ENCODE data around the gene ETNK1. TPM values are rescaled to one million over a fixed set of nuclear protein-coding genes. Genes with fewer than 3 reads are reported as not detected.
"Not testable (repeated sequence)": the region's sequence is repeated elsewhere in the genome, so short reads cannot be mapped to it uniquely, and the experiment has no call there.

Gene ETNK1
- total and polyA plus RNA-seq, 2 donors (not counting 1 experiment from before 2014, with no cell fraction given): 19.0 to 56.1 TPM

GRCh38 chr12:22692964-22693555 is 68.1 kb downstream of the ETNK1 start:
- Histone ChIP-seq H3K4me1 (ENCODE audit: control insufficient read depth, extremely low read depth, insufficient read depth, low read length) (no peaks in the 10 kb centered on the region), H3K27ac (ENCODE audit: insufficient read depth, low read length) (no peak overlapping the region), H3K9ac (ENCODE audit: insufficient read depth, low read length) (no peak overlapping the region), H4K20me1 (ENCODE audit: control insufficient read depth, extremely low read depth, insufficient read depth, low read length) (no peaks in the 10 kb centered on the region), H3K9me3 (ENCODE audit: control insufficient read depth, insufficient read depth, low read depth, low read length) (no peaks in the 10 kb centered on the region), H2AFZ (ENCODE audit: low read length) (no peak overlapping the region), H3K36me3 (ENCODE audit: control insufficient read depth, insufficient read depth, low read length) (no peaks in the 10 kb centered on the region), H3K4me2 (ENCODE audit: extremely low read depth, insufficient read depth, low read length) (no peak overlapping the region), H3K79me2 (ENCODE audit: control insufficient read depth, insufficient read depth, low read length) (no peaks in the 10 kb centered on the region), H3K27me3 (ENCODE audit: control insufficient read depth, insufficient read depth, low read length) (no peaks in the 10 kb centered on the region), H3K4me3 (replicated peaks in 1 of 4; ENCODE audit: control extremely low read depth in 1 of 4, insufficient read depth in 1 of 4, low read depth in 3 of 4, low read length in 4 of 4) (no peak overlapping the region)
- TF ChIP-seq CTCF (conservative IDR thresholded peaks at IDR 0.05 in 1 of 2, IDR thresholded peaks at IDR 0.05 in 1 of 2; ENCODE audit: low read depth in 1 of 2, low read length in 2 of 2) (no peak), EZH2 (IDR thresholded peaks at IDR 0.05; ENCODE audit: low read length, missing control alignments) (no peak)
- no peak for DNase-seq (ENCODE audit: low read depth in 2 of 2)

DNA sequence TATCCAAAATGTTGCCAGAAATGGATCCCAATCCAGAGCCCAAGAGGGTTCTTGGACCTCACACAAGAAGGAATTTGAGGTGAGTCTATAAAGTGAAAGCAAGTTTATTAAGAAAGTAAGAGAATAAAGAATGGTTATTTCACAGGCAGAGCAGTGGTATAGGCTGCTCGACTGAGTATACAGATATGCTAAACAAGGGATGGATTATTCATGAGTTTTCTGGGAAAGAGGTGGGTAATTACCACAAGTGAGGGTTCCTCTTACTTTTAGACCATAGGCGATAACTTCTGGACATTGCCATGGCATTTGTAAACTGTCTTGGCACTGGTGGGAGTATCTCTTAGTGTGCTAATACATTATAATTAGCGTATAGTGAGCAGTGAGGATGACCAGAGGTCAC is 73.6 kb downstream of the ETNK1 start:
- no peak overlapping the region for H3K27ac ChIP-seq (ENCODE audit: insufficient read depth, low read length)
- no peaks in the 10 kb centered on the region for H3K27me3 ChIP-seq (ENCODE audit: control insufficient read depth, insufficient read depth, low read length)
- H2AFZ ChIP-seq (ENCODE audit: low read length): no peak overlapping the region
- H3K36me3 ChIP-seq (ENCODE audit: control insufficient read depth, insufficient read depth, low read length): no peaks in the 10 kb centered on the region
- DNase-seq (ENCODE audit: low read depth in 2 of 2): no peak
- no peaks in the 10 kb centered on the region for H3K4me1 ChIP-seq (ENCODE audit: control insufficient read depth, extremely low read depth, insufficient read depth, low read length)
- H3K9me3 ChIP-seq (ENCODE audit: control insufficient read depth, insufficient read depth, low read depth, low read length): no peaks in the 10 kb centered on the region
- H3K9ac ChIP-seq (ENCODE audit: insufficient read depth, low read length): no peak overlapping the region
- no peak overlapping the region for H3K4me3 ChIP-seq (replicated peaks in 1 of 4; ENCODE audit: control extremely low read depth in 1 of 4, insufficient read depth in 1 of 4, low read depth in 3 of 4, low read length in 4 of 4)
- TF ChIP-seq EZH2 (IDR thresholded peaks at IDR 0.05; ENCODE audit: low read length, missing control alignments) (no peak), CTCF (conservative IDR thresholded peaks at IDR 0.05 in 1 of 2, IDR thresholded peaks at IDR 0.05 in 1 of 2; ENCODE audit: low read depth in 1 of 2, low read length in 2 of 2) (no peak)
- no peak overlapping the region for H3K4me2 ChIP-seq (ENCODE audit: extremely low read depth, insufficient read depth, low read length)
- H3K79me2 ChIP-seq (ENCODE audit: control insufficient read depth, insufficient read depth, low read length): no peaks in the 10 kb centered on the region
- H4K20me1 ChIP-seq (ENCODE audit: control insufficient read depth, extremely low read depth, insufficient read depth, low read length): no peaks in the 10 kb centered on the region

DNA sequence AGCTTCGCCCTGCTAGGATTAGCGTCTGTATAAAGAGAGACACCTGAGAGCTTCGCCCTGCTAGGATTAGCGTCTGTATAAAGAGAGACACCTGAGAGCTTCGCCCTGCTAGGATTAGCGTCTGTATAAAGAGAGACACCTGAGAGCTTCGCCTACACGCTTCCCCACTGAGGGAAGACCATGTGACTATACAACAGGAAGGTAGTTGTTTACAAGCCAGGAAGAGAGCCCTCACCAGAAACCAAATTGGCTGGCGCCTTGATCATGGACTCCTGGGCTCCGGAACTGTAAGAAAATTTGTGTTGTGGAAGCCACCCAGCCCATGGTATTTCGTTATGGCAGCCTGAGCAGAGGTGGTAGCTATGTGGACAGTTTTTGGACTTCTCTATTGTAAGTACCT is 74.7 kb downstream of the ETNK1 start:
- H3K4me3 ChIP-seq (replicated peaks in 1 of 4; ENCODE audit: control extremely low read depth in 1 of 4, insufficient read depth in 1 of 4, low read depth in 3 of 4, low read length in 4 of 4); H3K9me3 ChIP-seq (ENCODE audit: control insufficient read depth, insufficient read depth, low read depth, low read length); H3K4me2 ChIP-seq (ENCODE audit: extremely low read depth, insufficient read depth, low read length); H2AFZ ChIP-seq (ENCODE audit: low read length); H3K9ac ChIP-seq (ENCODE audit: insufficient read depth, low read length); H3K36me3 ChIP-seq (ENCODE audit: control insufficient read depth, insufficient read depth, low read length); H3K27ac ChIP-seq (ENCODE audit: insufficient read depth, low read length); H3K4me1 ChIP-seq (ENCODE audit: control insufficient read depth, extremely low read depth, insufficient read depth, low read length); H3K27me3 ChIP-seq (ENCODE audit: control insufficient read depth, insufficient read depth, low read length); DNase-seq (ENCODE audit: low read depth in 2 of 2); H4K20me1 ChIP-seq (ENCODE audit: control insufficient read depth, extremely low read depth, insufficient read depth, low read length); H3K79me2 ChIP-seq (ENCODE audit: control insufficient read depth, insufficient read depth, low read length): not testable (repeated sequence)

Data from fibroblast of lung (primary cell).